Measurements from ENCODE around the gene VEZT. TPM values are rescaled to one million over a fixed set of nuclear protein-coding genes. Genes with fewer than 3 reads are reported as not detected.

VEZT gene
- total RNA-seq, 1 donor from 2014 or later: 64.7 TPM

DNA sequence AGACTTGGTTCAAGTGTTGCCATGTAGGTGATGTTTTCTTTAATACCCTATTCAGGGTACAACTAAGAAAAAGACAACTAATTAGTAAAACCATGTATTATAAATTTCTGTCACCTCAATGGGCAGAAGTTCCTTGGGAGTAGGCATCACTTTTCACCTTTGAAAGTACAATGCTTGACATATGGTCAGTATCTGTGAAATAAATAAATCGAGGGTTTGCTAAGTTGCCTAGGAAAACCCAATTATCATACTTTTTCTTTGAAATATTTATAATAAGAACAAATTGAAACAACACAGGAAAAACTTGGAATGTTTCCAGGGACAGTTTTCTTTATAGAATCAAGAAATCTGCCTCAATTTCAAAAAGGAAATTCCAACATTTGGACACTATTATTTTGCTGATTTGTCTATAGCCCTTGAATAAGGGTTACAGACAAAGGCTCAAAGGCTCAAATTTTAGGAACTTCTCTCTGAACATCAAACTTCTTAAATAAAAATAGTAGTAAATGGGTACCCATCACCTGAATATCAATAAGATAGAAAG, 14.0 kb upstream of the VEZT start:
- H3K27me3 Mint-ChIP-seq (ENCODE audit: insufficient read depth): no peaks in the 10 kb centered on the region
- no peak overlapping the region for H3K27ac Mint-ChIP-seq
- DNase-seq (ENCODE audit: low spot score): no peak
- peaks cover 21% of the 10 kb centered on the region for H3K4me1 Mint-ChIP-seq (ENCODE audit: low read depth)
- no peaks in the 10 kb centered on the region for H3K9me3 Mint-ChIP-seq
- H3K36me3 Mint-ChIP-seq (ENCODE audit: low read depth): no peaks in the 10 kb centered on the region
- intact Hi-C loops (cut with micrococcal nuclease): no loop called here
- H3K4me3 Mint-ChIP-seq: no peak overlapping the region

DNA sequence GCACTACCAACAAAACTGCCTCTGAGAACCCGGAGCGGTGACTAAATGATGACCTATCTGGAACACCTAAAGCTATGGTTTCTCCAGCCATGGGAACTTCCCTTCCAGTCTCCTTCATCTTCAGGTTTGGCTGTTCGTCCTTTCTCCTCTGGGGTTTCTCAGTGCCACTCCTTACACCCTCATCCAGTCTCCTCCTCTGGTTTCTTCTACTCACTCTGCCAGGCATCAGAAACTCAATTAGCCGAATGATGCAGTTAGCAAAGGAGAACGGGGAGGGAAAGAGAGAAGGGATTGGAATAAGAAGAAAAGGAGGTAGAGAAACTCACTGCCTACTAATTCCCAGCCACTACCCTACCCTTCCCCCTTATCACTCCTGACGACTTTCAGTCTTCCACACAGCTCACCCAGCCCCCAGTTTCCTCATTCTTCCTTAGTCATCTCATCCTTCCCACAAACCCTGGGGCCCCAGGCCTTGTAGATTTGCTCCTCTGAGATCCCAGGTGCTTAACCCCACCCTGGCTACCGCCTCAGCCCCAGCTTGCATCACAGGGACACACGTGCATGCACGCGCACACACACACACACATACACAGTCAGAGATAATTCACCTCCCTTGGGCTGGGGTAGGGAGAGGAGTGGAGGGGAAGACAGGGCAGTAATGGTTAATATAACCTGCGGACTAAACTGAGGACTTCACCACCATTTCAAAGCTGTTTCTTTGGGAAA, 13.3 kb upstream of the VEZT start:
- no peak overlapping the region for H3K27ac Mint-ChIP-seq

DNA sequence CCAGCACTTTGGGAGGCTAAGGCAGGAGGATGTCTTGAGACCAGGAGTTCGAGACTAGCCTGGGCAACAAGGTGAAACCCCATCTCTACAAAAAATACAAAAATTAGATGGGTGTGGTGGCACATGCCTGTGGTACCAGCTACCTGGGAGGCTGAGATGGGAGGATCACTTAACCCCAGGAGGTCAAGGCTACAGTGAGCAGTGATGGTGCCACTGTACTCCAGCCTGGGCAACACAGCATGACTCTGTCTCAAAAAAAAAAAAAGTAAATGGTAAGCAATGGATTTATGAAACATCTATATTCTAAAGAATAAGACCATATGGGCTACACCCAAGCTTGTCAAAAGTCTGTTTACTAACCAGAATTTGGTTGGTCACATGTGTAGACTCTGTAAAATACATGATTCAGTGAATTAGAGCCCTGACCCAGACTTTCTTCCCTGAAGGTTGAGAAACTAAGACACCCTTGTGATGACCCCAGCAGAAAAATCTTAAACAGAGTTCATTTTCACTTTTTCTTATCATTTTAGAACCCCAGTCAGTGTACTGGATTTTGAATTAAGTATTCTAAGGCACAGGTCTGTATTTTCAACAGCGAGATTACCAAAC, 12.5 kb upstream of the VEZT start:
- no peaks in the 10 kb centered on the region for H3K9me3 Mint-ChIP-seq
- H3K4me3 Mint-ChIP-seq: no peak overlapping the region
- H3K27me3 Mint-ChIP-seq (ENCODE audit: insufficient read depth): peaks cover 6% of the 10 kb centered on the region
- H3K27ac Mint-ChIP-seq: no peak overlapping the region
- intact Hi-C loops (cut with micrococcal nuclease): no loop called here
- peaks cover 20% of the 10 kb centered on the region for H3K4me1 Mint-ChIP-seq (ENCODE audit: low read depth)
- H3K36me3 Mint-ChIP-seq (ENCODE audit: low read depth): no peaks in the 10 kb centered on the region
- DNase-seq (ENCODE audit: low spot score): no peak

More for the DNA sequence above, 13.3 kb upstream of the VEZT start:
- H3K27me3 Mint-ChIP-seq (ENCODE audit: insufficient read depth): peaks cover 3% of the 10 kb centered on the region
- no peak overlapping the region for H3K4me3 Mint-ChIP-seq
- H3K9me3 Mint-ChIP-seq: no peaks in the 10 kb centered on the region
- H3K4me1 Mint-ChIP-seq (ENCODE audit: low read depth): peaks cover 21% of the 10 kb centered on the region
- intact Hi-C loops (cut with micrococcal nuclease): no loop called here
- DNase-seq (ENCODE audit: low spot score): no peak
- no peaks in the 10 kb centered on the region for H3K36me3 Mint-ChIP-seq (ENCODE audit: low read depth)

DNA sequence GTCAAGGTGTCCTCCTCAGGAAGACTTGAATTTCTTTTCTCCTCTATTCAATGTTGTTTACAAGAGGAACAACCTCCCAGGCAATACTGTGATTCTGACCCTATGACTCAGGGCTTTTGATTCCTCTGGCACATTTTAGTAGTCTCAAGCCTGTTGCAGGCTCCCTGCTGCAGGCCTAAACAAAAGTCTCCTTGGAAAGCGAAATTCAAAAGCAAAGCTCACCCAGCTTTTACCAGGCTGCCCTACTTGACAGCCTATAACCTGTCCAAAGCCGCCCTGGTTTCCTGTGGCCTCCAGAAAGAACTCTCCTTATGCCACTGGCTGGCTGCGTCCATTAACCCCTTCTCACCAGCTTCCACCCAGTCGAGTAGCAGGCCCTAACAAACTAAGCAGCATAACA, 11.9 kb upstream of the VEZT start:
- DNase-seq (ENCODE audit: low spot score): no peak
- Mint-ChIP-seq H3K9me3 (no peaks in the 10 kb centered on the region), H3K4me3 (no peak overlapping the region), H3K27ac (no peak overlapping the region), H3K4me1 (ENCODE audit: low read depth) (peaks cover 15% of the 10 kb centered on the region), H3K27me3 (ENCODE audit: insufficient read depth) (peaks cover 6% of the 10 kb centered on the region), H3K36me3 (ENCODE audit: low read depth) (no peaks in the 10 kb centered on the region)
- intact Hi-C loops (cut with micrococcal nuclease): no loop called here

DNA sequence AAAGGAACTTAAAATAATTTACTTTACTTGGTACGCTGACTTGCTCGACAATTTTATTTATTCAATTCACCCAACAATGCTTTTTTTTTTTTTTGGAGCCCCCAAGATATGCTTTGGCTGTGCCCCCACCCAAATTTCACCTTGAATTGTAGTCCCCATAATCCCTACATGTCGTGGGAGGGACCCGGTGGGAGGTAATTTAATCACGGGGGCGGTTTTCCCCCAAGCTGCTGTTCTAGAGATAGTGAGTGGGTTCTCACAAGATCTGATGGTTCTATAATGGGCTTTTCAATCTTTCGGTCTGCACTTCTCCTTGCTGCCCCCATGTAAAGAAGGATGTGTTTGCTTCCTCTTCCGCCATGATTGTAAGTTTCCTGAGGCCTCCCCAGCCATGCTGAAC, 10.7 kb upstream of the VEZT start:
- H3K27ac Mint-ChIP-seq: no peak overlapping the region
- H3K27me3 Mint-ChIP-seq (ENCODE audit: insufficient read depth): peaks cover 6% of the 10 kb centered on the region
- no peaks in the 10 kb centered on the region for H3K36me3 Mint-ChIP-seq (ENCODE audit: low read depth)
- no peak overlapping the region for H3K4me3 Mint-ChIP-seq
- no peaks in the 10 kb centered on the region for H3K9me3 Mint-ChIP-seq
- DNase-seq (ENCODE audit: low spot score): no peak
- H3K4me1 Mint-ChIP-seq (ENCODE audit: low read depth): peaks cover 7% of the 10 kb centered on the region
- intact Hi-C loops (cut with micrococcal nuclease): no loop called here

DNA sequence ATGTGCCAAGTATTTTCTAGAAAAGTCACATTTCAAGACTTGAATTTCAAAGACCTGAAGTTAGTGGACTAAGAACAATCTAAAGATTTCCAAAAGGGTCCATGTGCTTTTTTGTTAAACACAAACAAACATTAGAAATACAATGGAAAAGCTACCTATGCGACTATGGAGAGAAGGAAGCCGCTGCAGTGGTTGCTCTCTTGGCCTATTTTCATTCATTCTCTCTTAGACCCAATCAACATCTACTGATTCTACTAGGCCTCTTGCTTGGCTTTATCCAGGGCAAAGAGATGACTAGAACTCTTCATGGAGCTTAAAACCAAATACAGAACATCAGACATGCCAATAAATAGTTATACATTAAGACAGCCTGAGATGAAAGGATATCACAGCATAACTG, 10.2 kb upstream of the VEZT start:
- Mint-ChIP-seq H3K9me3 (no peaks in the 10 kb centered on the region), H3K36me3 (ENCODE audit: low read depth) (no peaks in the 10 kb centered on the region), H3K4me1 (ENCODE audit: low read depth) (peaks cover 7% of the 10 kb centered on the region), H3K4me3 (no peak overlapping the region), H3K27ac (no peak overlapping the region), H3K27me3 (ENCODE audit: insufficient read depth) (peaks cover 6% of the 10 kb centered on the region)
- intact Hi-C loops (cut with micrococcal nuclease): no loop called here
- no peak for DNase-seq (ENCODE audit: low spot score)

DNA sequence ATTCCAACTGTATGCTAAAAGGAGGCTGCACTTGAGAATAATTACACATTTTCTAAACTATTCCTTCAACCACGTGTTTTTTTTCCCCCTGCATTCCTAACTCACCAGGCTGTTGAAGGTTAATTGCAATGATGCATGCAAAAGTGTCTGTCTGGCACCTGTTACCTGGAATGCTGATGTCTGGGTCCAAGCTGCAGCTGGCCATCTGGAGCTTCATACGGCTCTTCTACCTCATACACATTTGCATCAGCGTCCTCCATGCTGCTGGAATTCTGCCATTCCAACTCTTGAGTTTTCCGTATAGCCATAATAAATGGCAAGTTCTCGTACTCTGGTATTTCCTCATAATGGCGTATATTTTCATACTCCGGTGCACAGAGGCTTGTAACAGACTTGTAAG, 8.9 kb upstream of the VEZT start:
- no peak overlapping the region for H3K27ac Mint-ChIP-seq
- H3K36me3 Mint-ChIP-seq (ENCODE audit: low read depth): no peaks in the 10 kb centered on the region
- DNase-seq (ENCODE audit: low spot score): no peak
- no peaks in the 10 kb centered on the region for H3K9me3 Mint-ChIP-seq
- peaks cover 11% of the 10 kb centered on the region for H3K27me3 Mint-ChIP-seq (ENCODE audit: insufficient read depth)
- intact Hi-C loops (cut with micrococcal nuclease): no loop called here
- H3K4me1 Mint-ChIP-seq (ENCODE audit: low read depth): peaks cover 7% of the 10 kb centered on the region
- H3K4me3 Mint-ChIP-seq: no peak overlapping the region

DNA sequence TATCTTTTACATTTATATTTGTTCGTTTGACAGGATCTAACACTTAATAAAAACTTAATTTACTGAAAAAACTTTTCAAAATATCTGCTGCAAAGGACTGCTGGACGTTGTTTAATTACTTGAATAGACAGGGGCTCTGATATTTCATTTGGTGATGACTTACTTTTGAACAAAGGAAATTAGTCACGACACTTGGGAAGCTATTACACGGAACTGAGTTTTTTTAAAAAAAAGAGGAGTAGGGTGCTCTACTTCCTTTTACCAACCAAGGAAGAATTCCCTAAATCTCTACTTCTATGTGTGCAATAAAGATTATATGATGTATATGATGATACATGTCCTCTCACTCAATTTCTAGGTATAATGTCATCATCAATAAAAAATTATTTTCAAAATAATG, 5.0 kb upstream of the VEZT start:
- peaks cover under 1% of the 10 kb centered on the region for H3K36me3 Mint-ChIP-seq (ENCODE audit: low read depth)
- H3K9me3 Mint-ChIP-seq: no peaks in the 10 kb centered on the region
- intact Hi-C loops (cut with micrococcal nuclease): loop anchor here (10.0 kb wide), 2 partner anchors 1008 to 1302 kb away; no protein-coding TSS in a partner anchor
- peaks cover 15% of the 10 kb centered on the region for H3K27me3 Mint-ChIP-seq (ENCODE audit: insufficient read depth)
- no peak for DNase-seq (ENCODE audit: low spot score)
- H3K4me3 Mint-ChIP-seq: no peak overlapping the region
- H3K4me1 Mint-ChIP-seq (ENCODE audit: low read depth): peaks cover 15% of the 10 kb centered on the region
- H3K27ac Mint-ChIP-seq: no peak overlapping the region

DNA sequence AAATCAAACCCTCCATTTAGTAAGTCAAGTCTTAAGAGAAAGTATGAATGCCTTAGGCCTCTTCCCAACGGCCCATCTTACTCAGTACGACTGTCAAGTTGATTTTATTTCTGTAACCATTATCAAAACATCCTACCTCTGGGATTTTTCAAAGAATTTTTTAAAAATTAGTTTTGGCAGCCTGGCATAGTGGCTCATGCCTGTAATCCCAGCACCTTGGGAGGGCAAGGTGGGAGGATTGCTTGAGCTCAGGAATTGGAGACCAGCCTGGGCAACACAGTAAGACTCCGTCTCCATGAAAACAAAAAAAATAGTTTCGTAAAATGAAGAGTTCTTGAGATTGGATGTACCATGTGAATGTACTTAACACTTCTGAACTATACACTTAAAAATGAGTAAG, 4.5 kb upstream of the VEZT start:
- Mint-ChIP-seq H3K9me3 (no peaks in the 10 kb centered on the region), H3K36me3 (ENCODE audit: low read depth) (peaks cover 1% of the 10 kb centered on the region), H3K4me1 (ENCODE audit: low read depth) (peaks cover 15% of the 10 kb centered on the region), H3K4me3 (no peak overlapping the region), H3K27ac (no peak overlapping the region), H3K27me3 (ENCODE audit: insufficient read depth) (peaks cover 15% of the 10 kb centered on the region)
- intact Hi-C loops (cut with micrococcal nuclease): loop anchor here (10.0 kb wide), 2 partner anchors 1008 to 1302 kb away; no protein-coding TSS in a partner anchor
- no peak for DNase-seq (ENCODE audit: low spot score)

DNA sequence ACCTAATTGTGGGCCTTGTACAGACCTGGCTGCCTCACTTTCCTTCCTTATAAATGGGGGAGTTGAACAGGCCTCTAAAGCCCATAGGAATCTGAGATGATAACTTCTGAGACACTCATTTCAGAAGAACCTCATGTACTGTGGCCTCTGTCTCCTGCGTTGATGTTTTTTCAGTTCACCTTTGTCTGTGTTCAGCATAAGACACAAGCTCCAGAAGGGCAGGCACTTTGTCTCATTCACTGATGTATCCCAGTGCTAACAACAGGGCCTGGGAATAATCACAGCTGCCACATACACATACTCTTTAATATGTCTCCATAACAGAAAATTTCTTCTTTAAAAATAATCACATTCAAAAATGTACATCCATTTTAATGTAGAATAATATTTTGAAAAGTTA, 3.7 kb upstream of the VEZT start:
- Mint-ChIP-seq H3K27me3 (ENCODE audit: insufficient read depth) (peaks cover 15% of the 10 kb centered on the region), H3K27ac (no peak overlapping the region), H3K4me1 (ENCODE audit: low read depth) (peaks cover 21% of the 10 kb centered on the region), H3K9me3 (no peaks in the 10 kb centered on the region), H3K36me3 (ENCODE audit: low read depth) (peaks cover 3% of the 10 kb centered on the region), H3K4me3 (no peak overlapping the region)
- intact Hi-C loops (cut with micrococcal nuclease): loop anchor here (10.0 kb wide), 2 partner anchors 1009 to 1301 kb away; no protein-coding TSS in a partner anchor
- DNase-seq (ENCODE audit: low spot score): no peak

DNA sequence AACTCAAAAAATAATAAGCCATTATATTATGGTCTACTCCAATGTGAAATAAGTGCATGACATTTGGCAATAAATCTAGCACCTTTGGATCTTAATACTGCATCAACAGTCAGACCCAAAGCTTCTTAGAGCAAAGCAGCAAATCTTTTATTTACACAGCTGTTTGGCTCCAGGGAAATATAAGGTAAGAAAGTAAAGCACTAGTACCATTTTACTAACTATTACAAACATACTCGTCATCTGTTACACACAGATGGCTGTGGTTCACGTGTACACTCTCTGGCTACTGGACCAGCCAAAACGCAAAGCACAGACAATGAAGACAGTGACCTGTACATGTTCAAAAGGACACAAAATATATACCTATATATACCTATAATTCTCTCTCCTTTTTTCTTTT, 3.1 kb upstream of the VEZT start:
- DNase-seq (ENCODE audit: low spot score): no peak
- intact Hi-C loops (cut with micrococcal nuclease): loop anchor here (10.0 kb wide), 2 partner anchors 1010 to 1300 kb away; no protein-coding TSS in a partner anchor
- H3K27me3 Mint-ChIP-seq (ENCODE audit: insufficient read depth): peaks cover 11% of the 10 kb centered on the region
- H3K4me3 Mint-ChIP-seq: no peak overlapping the region
- H3K9me3 Mint-ChIP-seq: no peaks in the 10 kb centered on the region
- H3K36me3 Mint-ChIP-seq (ENCODE audit: low read depth): peaks cover 3% of the 10 kb centered on the region
- peaks cover 25% of the 10 kb centered on the region for H3K4me1 Mint-ChIP-seq (ENCODE audit: low read depth)
- no peak overlapping the region for H3K27ac Mint-ChIP-seq

DNA sequence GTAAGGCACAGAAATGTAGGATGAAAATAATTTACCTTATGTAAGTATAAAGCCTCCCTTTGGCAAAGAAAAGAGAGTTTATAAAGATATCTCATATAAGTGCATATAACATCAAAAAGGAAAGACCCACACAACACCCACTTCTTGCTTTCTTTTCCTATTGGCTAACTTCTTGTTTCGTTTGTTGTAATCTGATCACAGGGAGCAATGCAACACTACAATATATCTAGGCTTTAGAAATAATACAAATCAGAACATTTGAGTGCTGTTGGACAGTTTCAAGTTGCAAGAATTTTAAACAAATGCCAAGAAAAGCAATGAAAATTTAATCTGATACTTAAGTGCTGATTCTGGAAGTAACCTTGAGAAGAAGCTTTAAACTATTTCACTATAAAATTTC, 1.7 kb upstream of the VEZT start:
- Mint-ChIP-seq H3K4me1 (ENCODE audit: low read depth) (peaks cover 37% of the 10 kb centered on the region), H3K4me3 (peak overlapping the region; percentile 97), H3K27me3 (ENCODE audit: insufficient read depth) (peaks cover 9% of the 10 kb centered on the region), H3K27ac (no peak overlapping the region), H3K9me3 (no peaks in the 10 kb centered on the region), H3K36me3 (ENCODE audit: low read depth) (peaks cover 6% of the 10 kb centered on the region)
- intact Hi-C loops (cut with micrococcal nuclease): loop anchor here (2.0 to 10.0 kb wide), 7 partner anchors 274 to 1691 kb away; partner anchors contain the start of genes NEDD1 and SNRPF
- no peak for DNase-seq (ENCODE audit: low spot score)

DNA sequence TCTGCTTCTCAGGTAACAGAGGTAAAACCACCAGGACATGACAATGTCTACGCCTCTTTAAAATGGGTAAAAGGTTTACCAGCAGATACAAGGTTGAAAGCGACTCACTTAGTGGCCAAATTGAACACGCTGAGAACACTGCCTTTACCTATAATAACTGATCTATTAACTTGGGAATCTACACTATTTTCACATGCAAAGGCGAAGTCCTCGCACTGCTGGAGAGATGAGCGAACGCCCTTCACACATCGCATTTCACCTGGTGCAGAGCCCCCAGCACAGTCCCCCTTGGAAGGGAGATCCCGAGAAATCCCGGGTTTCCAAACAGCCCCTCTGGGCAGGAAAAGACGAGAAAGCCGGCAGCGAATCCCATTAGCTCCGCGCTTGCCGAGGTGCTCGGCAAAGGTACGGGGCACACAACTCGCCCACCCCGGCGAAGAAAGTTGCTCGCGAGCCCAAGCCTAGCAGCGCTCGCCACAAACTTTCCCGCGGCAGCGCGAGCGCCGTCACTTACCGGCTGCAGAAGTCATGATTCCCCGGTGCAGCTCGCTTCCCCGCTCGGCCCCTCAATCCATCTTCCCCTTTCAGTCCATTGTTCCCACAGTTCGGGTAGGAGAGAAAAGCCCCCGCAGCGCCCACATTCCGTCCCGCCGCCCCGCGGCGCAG, 763 bp upstream of the VEZT start:
- H3K4me3 Mint-ChIP-seq: peak overlapping the region; percentile 97
- DNase-seq (ENCODE audit: low spot score): no peak
- intact Hi-C loops (cut with micrococcal nuclease): loop anchor here (1.0 to 10.0 kb wide), 14 partner anchors 100 to 1690 kb away; partner anchors contain the start of genes METAP2, NDUFA12, NEDD1 and NR2C1
- peaks cover 9% of the 10 kb centered on the region for H3K27me3 Mint-ChIP-seq (ENCODE audit: insufficient read depth)
- peaks cover 37% of the 10 kb centered on the region for H3K4me1 Mint-ChIP-seq (ENCODE audit: low read depth)
- H3K9me3 Mint-ChIP-seq: no peaks in the 10 kb centered on the region
- peak overlapping the region; percentile 66 for H3K27ac Mint-ChIP-seq
- H3K36me3 Mint-ChIP-seq (ENCODE audit: low read depth): peaks cover 6% of the 10 kb centered on the region
